Muscle layer of colon (tissue), 2 donors: ENCODE data around the gene RBMS1.
A peak's percentile ranks its signal among the peaks of the same experiment; 100 is the strongest.

Source experiments
- H3K27ac ChIP-seq: one replicate; pipeline ENCODE4 v1.7.0; 2013; ENCODE audit warnings: low read depth, mild to moderate bottlenecking, low read length, moderate library complexity
- H3K27me3 ChIP-seq, 2 donors: one replicate each; pipeline ENCODE4 v1.7.0; 2013; ENCODE audit warnings: low read length in 2 of 2, mild to moderate bottlenecking in 2 of 2; ENCODE audit not compliant: insufficient read depth in 2 of 2, control insufficient read depth in 1 of 2
- H3K36me3 ChIP-seq: one replicate; pipeline ENCODE4 v1.7.0; 2013; ENCODE audit warnings: mild to moderate bottlenecking, low read length; ENCODE audit not compliant: insufficient read depth
- H3K4me1 ChIP-seq: one replicate; pipeline ENCODE4 v1.7.0; 2013; ENCODE audit warnings: mild to moderate bottlenecking, low read length; ENCODE audit not compliant: insufficient read depth
- H3K4me3 ChIP-seq, 2 donors: one replicate each; pipeline ENCODE4 v1.7.0; 2013; ENCODE audit warnings: low read length in 2 of 2, low read depth in 1 of 2, mild to moderate bottlenecking in 1 of 2, moderate library complexity in 1 of 2
- H3K9ac ChIP-seq: one replicate; pipeline ENCODE4 v1.7.0; 2013; ENCODE audit warnings: low read length
- H3K9me3 ChIP-seq: one replicate; pipeline ENCODE4 v1.7.0; 2013; ENCODE audit warnings: mild to moderate bottlenecking, low read length
- donor health status: abdominal sarcoma.
- donor health status: Adenocarcinoma of cecum.

The RBMS1 gene

GRCh38 chr2:160364364-160364763 is 129.2 kb downstream of the RBMS1 start:
- Histone ChIP-seq H3K27me3 (no peaks in the 10 kb centered on the region), H3K9me3 (no peaks in the 10 kb centered on the region), H3K27ac (no peak overlapping the region), H3K9ac (no peak overlapping the region), H3K4me3 (no peak overlapping the region), H3K36me3 (no peaks in the 10 kb centered on the region), H3K4me1 (peaks cover 76% of the 10 kb centered on the region)

- Histone ChIP-seq H3K27me3 (no peaks in the 10 kb centered on the region), H3K9ac (no peak overlapping the region), H3K9me3 (no peaks in the 10 kb centered on the region), H3K27ac (no peak overlapping the region), H3K36me3 (no peaks in the 10 kb centered on the region), H3K4me1 (peaks cover 72% of the 10 kb centered on the region), H3K4me3 (no peak overlapping the region)
These were observed 129.6 kb downstream of the RBMS1 start for GRCh38 chr2:160363961-160364360.

- no peak overlapping the region for H3K27ac ChIP-seq
- H3K36me3 ChIP-seq, result no peaks in the 10 kb centered on the region
- H3K4me3 ChIP-seq, result no peak overlapping the region
- no peak overlapping the region for H3K9ac ChIP-seq
- no peaks in the 10 kb centered on the region for H3K27me3 ChIP-seq
- H3K4me1 ChIP-seq, result peaks cover 66% of the 10 kb centered on the region
- no peaks in the 10 kb centered on the region for H3K9me3 ChIP-seq
These were observed 130.6 kb downstream of the RBMS1 start for GRCh38 chr2:160363055-160363454.

GRCh38 chr2:160362541-160362940 is 131.1 kb downstream of the RBMS1 start:
- Histone ChIP-seq H3K9ac (no peak overlapping the region), H3K27ac (no peak overlapping the region), H3K4me3 (no peak overlapping the region), H3K4me1 (peaks cover 61% of the 10 kb centered on the region), H3K36me3 (no peaks in the 10 kb centered on the region), H3K9me3 (no peaks in the 10 kb centered on the region), H3K27me3 (no peaks in the 10 kb centered on the region)

- Histone ChIP-seq H3K9ac (no peak overlapping the region), H3K27ac (no peak overlapping the region), H3K27me3 (no peaks in the 10 kb centered on the region), H3K9me3 (no peaks in the 10 kb centered on the region), H3K4me1 (peaks cover 57% of the 10 kb centered on the region), H3K4me3 (no peak overlapping the region), H3K36me3 (no peaks in the 10 kb centered on the region)
These were observed 131.6 kb downstream of the RBMS1 start for GRCh38 chr2:160362018-160362417.

- Histone ChIP-seq H3K27me3 (no peaks in the 10 kb centered on the region), H3K27ac (no peak overlapping the region), H3K36me3 (no peaks in the 10 kb centered on the region), H3K9me3 (no peaks in the 10 kb centered on the region), H3K4me3 (no peak overlapping the region), H3K4me1 (peaks cover 54% of the 10 kb centered on the region), H3K9ac (no peak overlapping the region)
These were observed 133.4 kb downstream of the RBMS1 start for GRCh38 chr2:160360089-160360757.

DNA sequence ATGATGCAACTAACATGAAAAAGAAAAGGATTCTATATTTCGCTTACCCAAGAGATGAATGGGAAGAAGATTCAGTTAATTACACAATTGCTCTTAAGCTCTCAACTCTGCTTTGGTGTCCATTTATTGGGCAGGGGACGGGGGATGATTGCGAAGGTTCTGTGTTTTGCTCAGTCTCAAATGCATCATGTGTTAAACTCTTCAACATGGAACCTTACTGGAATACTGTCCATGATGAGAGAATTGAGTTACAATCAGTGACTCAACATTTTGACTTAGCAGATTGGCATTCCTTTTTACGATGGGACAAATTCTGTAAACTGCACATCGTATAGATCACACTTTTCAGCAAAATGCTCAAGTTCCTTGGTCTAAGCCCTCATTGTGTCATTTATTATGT is 135.6 kb downstream of the RBMS1 start:
- H3K27me3 ChIP-seq, result no peaks in the 10 kb centered on the region
- H3K9me3 ChIP-seq, result no peaks in the 10 kb centered on the region
- H3K27ac ChIP-seq, result no peak overlapping the region
- peaks cover 53% of the 10 kb centered on the region for H3K4me1 ChIP-seq
- H3K9ac ChIP-seq, result no peak overlapping the region
- no peaks in the 10 kb centered on the region for H3K36me3 ChIP-seq
- no peak overlapping the region for H3K4me3 ChIP-seq

DNA sequence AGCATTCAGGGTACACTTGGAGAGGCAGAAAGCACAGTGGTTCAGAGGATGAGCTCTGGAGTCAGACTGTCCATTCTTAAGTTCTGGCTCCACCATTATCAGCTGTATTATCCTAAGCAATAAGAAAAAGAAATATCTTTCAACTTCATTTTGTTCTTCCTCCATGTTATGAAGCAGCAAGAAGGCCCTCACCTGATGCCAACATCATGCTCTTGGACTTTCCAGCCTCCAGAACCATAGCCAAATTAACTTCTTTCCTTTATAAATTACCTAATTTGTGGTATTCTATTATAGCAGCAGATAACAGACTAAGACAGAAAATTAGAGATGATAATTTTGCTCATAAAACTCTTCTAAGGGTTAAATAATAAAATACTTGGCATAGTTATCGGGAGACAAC is 137.1 kb downstream of the RBMS1 start:
- Histone ChIP-seq H3K4me3 (no peak overlapping the region), H3K27me3 (no peaks in the 10 kb centered on the region), H3K36me3 (no peaks in the 10 kb centered on the region), H3K27ac (no peak overlapping the region), H3K9me3 (no peaks in the 10 kb centered on the region), H3K4me1 (peaks cover 52% of the 10 kb centered on the region), H3K9ac (no peak overlapping the region)

DNA sequence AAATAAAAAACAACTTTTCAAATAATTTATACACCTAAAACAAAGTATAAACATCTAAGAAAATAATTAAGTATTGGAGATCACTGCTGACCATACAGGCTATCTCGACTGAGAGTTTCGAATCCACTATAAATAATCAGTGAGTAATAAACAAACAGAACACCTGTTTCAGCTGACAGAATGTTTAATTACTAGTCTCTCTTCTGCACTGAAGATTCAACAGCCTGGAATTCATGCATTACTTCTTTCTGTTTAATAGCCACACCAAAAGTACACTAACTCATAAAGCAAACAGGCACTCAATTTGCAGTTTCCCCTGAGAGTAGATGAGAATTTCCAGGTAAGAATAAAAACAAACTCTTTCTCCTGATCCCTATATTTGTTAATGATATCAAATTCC is 138.5 kb downstream of the RBMS1 start:
- Histone ChIP-seq H3K4me1 (peaks cover 50% of the 10 kb centered on the region), H3K9ac (no peak overlapping the region), H3K27ac (no peak overlapping the region)

GRCh38 chr2:160354677-160355076 is 138.9 kb downstream of the RBMS1 start:
- H3K27me3 ChIP-seq, result no peaks in the 10 kb centered on the region
- H3K9me3 ChIP-seq, result no peaks in the 10 kb centered on the region
- H3K36me3 ChIP-seq, result no peaks in the 10 kb centered on the region
- no peak overlapping the region for H3K4me3 ChIP-seq
- H3K27ac ChIP-seq, result peak overlapping the region; percentile 45
- no peak overlapping the region for H3K9ac ChIP-seq
- peaks cover 50% of the 10 kb centered on the region for H3K4me1 ChIP-seq

More for the DNA sequence above, 138.5 kb downstream of the RBMS1 start:
- no peaks in the 10 kb centered on the region for H3K27me3 ChIP-seq
- H3K36me3 ChIP-seq, result no peaks in the 10 kb centered on the region
- H3K4me3 ChIP-seq, result no peak overlapping the region
- no peaks in the 10 kb centered on the region for H3K9me3 ChIP-seq

GRCh38 chr2:160353813-160354212 is 139.8 kb downstream of the RBMS1 start:
- peaks cover 57% of the 10 kb centered on the region for H3K4me1 ChIP-seq
- H3K27me3 ChIP-seq, result no peaks in the 10 kb centered on the region
- no peak overlapping the region for H3K27ac ChIP-seq
- H3K4me3 ChIP-seq, result no peak overlapping the region
- H3K9me3 ChIP-seq, result no peaks in the 10 kb centered on the region
- no peak overlapping the region for H3K9ac ChIP-seq
- H3K36me3 ChIP-seq, result no peaks in the 10 kb centered on the region

- H3K4me3 ChIP-seq, result no peak overlapping the region
- H3K4me1 ChIP-seq, result peaks cover 57% of the 10 kb centered on the region
- H3K36me3 ChIP-seq, result no peaks in the 10 kb centered on the region
- no peak overlapping the region for H3K27ac ChIP-seq
- no peaks in the 10 kb centered on the region for H3K27me3 ChIP-seq
- H3K9ac ChIP-seq, result no peak overlapping the region
- H3K9me3 ChIP-seq, result no peaks in the 10 kb centered on the region
These were observed 140.4 kb downstream of the RBMS1 start for GRCh38 chr2:160353166-160353565.
